SJSA1 (cell line): ENCODE data around the gene CCDC186. TPM values are rescaled to one million over a fixed set of nuclear protein-coding genes. Genes with fewer than 3 reads are reported as not detected.

Source experiments
- DNase-seq, 2 experiments: peaks; one replicate each; pipeline ENCODE4 v3.0.0-alpha.2; 2015 to 2020; ENCODE audit warnings: low spot score in 2 of 2, low read depth in 1 of 2
- H3K27ac ChIP-seq: fragments of 250-450 bp; sonication (Bioruptor Pico); 2 replicates; pipeline ENCODE4 v1.5.1; 2020; ENCODE audit warnings: mild to moderate bottlenecking, moderate library complexity
- H3K27me3 ChIP-seq: fragments of 250-450 bp; sonication (Bioruptor Pico); replicated peaks from 2 replicates; pipeline ENCODE4 v1.5.1; 2020; ENCODE audit warnings: mild to moderate bottlenecking, moderate library complexity
- H3K36me3 ChIP-seq: fragments of 250-450 bp; sonication (Bioruptor Pico); 2 replicates; pipeline ENCODE4 v1.5.1; 2020; ENCODE audit warnings: mild to moderate bottlenecking
- H3K4me1 ChIP-seq: fragments of 250-450 bp; sonication (Bioruptor Pico); replicated peaks from 2 replicates; pipeline ENCODE4 v1.6.1; 2021; ENCODE audit warnings: mild to moderate bottlenecking
- H3K4me3 ChIP-seq: fragments of 250-450 bp; sonication (Bioruptor Pico); 2 replicates; pipeline ENCODE4 v1.5.1; 2020; ENCODE audit warnings: mild to moderate bottlenecking
- H3K9me3 ChIP-seq: fragments of 250-450 bp; sonication (Bioruptor Pico); replicated peaks from 2 replicates; pipeline ENCODE4 v1.5.1; 2020; ENCODE audit warnings: mild to moderate bottlenecking
- total RNA-seq: library from RNA; depleted of rRNA; stranded (reverse); fragments of >200 nt; shearing (Covaris generic); gene quantifications from 2 replicates; pipeline ENCODE4 v1.2.3, GENCODE V29; 2014; rRNA removed

The CCDC186 gene
- total RNA-seq, 1 experiment from 2014 or later = 7.7 TPM

GRCh38 chr10:114084215-114084614, 89.8 kb downstream of the CCDC186 start:
- H3K4me3 ChIP-seq = no peak overlapping the region
- no peak for DNase-seq
- H3K27ac ChIP-seq = no peak overlapping the region

DNA sequence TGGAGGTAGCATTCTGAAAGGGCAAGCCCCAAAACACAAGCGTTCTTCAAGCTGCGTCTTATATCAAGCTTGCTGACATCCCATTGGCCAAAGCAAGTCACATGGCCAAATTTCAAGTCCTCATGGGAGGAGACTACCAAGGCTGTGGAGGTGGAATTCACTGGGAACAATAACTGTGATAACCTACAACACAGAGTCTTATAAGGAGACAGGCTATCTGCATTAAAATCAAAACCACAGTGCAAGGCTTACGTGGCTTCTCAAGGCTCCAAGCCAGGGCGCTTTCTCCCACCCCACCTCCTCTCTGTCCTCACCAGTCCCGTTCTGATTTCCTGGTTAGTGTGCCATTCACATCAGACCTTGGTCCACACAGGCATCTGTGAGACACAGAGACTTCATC, 91.0 kb downstream of the CCDC186 start:
- no peaks in the 10 kb centered on the region for H3K4me1 ChIP-seq
- no peak overlapping the region for H3K27ac ChIP-seq
- no peak overlapping the region for H3K4me3 ChIP-seq
- H3K9me3 ChIP-seq = no peaks in the 10 kb centered on the region
- DNase-seq = no peak
- H3K27me3 ChIP-seq = no peaks in the 10 kb centered on the region
- no peaks in the 10 kb centered on the region for H3K36me3 ChIP-seq

More at GRCh38 chr10:114084215-114084614, 89.8 kb downstream of the CCDC186 start:
- Histone ChIP-seq H3K4me1 (no peaks in the 10 kb centered on the region), H3K9me3 (no peaks in the 10 kb centered on the region), H3K36me3 (no peaks in the 10 kb centered on the region), H3K27me3 (no peaks in the 10 kb centered on the region)

- no peaks in the 10 kb centered on the region for H3K4me1 ChIP-seq
- H3K4me3 ChIP-seq = no peak overlapping the region
- no peak overlapping the region for H3K27ac ChIP-seq
- no peaks in the 10 kb centered on the region for H3K9me3 ChIP-seq
- no peaks in the 10 kb centered on the region for H3K27me3 ChIP-seq
- no peaks in the 10 kb centered on the region for H3K36me3 ChIP-seq
- DNase-seq = no peak
Measured at GRCh38 chr10:114081911-114082583, 92.0 kb downstream of the CCDC186 start.

DNA sequence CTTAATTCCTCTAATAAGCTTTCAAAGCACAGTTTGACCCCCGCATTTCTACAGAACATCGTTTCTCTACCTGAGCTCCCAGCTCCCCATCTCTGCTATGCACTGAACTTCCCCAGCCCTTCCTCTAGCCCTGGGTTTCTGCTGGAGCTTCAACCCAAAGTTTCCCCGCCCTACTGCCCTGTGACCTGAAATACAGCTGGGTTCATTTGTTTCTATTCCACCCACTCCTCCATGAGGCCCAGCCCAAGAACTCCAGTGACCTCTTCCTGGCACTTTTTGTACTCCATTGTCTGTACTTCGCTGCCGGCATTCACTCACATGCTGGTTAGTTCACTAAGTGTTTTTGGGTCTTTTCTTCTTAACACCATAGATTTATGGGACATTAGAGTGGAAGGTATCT, 94.6 kb downstream of the CCDC186 start:
- no peak for DNase-seq
- Histone ChIP-seq H3K9me3 (no peaks in the 10 kb centered on the region), H3K27me3 (no peaks in the 10 kb centered on the region), H3K4me3 (no peak overlapping the region), H3K4me1 (no peaks in the 10 kb centered on the region), H3K27ac (no peak overlapping the region), H3K36me3 (no peaks in the 10 kb centered on the region)

GRCh38 chr10:114078346-114078745, 95.7 kb downstream of the CCDC186 start:
- Histone ChIP-seq H3K4me1 (no peaks in the 10 kb centered on the region), H3K9me3 (no peaks in the 10 kb centered on the region), H3K27ac (no peak overlapping the region), H3K36me3 (no peaks in the 10 kb centered on the region), H3K27me3 (no peaks in the 10 kb centered on the region), H3K4me3 (no peak overlapping the region)
- DNase-seq = no peak

DNA sequence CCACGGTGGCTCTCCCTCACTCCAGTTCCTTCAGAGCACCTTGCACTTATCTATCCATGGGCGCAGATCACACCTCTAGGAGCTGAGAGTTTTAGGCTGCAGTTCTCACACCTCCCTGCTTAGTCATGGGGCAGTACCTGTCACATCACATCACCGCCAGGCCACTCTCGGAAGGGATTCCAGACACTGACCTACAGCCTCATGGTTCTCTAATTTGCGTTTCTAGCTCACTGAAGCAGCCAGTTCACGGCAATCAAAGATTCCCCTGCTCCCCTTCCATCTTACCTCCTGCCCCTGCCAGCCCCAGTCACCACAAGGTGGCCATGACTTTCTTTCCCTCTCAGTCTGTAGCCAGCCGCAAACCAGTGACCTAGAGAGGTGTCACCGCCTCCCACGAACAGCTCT, 96.2 kb downstream of the CCDC186 start:
- Histone ChIP-seq H3K4me1 (no peaks in the 10 kb centered on the region), H3K4me3 (no peak overlapping the region), H3K36me3 (no peaks in the 10 kb centered on the region), H3K9me3 (no peaks in the 10 kb centered on the region), H3K27ac (no peak overlapping the region), H3K27me3 (no peaks in the 10 kb centered on the region)
- DNase-seq = no peak

- Histone ChIP-seq H3K4me1 (no peaks in the 10 kb centered on the region), H3K4me3 (no peak overlapping the region), H3K9me3 (no peaks in the 10 kb centered on the region), H3K27ac (no peak overlapping the region), H3K27me3 (no peaks in the 10 kb centered on the region), H3K36me3 (no peaks in the 10 kb centered on the region)
- no peak for DNase-seq
Measured at GRCh38 chr10:114077347-114077746, 96.7 kb downstream of the CCDC186 start.

- Histone ChIP-seq H3K36me3 (no peaks in the 10 kb centered on the region), H3K27me3 (no peaks in the 10 kb centered on the region), H3K4me3 (no peak overlapping the region), H3K27ac (no peak overlapping the region), H3K9me3 (no peaks in the 10 kb centered on the region), H3K4me1 (no peaks in the 10 kb centered on the region)
- no peak for DNase-seq
Measured at GRCh38 chr10:114075093-114075492, 98.9 kb downstream of the CCDC186 start.

DNA sequence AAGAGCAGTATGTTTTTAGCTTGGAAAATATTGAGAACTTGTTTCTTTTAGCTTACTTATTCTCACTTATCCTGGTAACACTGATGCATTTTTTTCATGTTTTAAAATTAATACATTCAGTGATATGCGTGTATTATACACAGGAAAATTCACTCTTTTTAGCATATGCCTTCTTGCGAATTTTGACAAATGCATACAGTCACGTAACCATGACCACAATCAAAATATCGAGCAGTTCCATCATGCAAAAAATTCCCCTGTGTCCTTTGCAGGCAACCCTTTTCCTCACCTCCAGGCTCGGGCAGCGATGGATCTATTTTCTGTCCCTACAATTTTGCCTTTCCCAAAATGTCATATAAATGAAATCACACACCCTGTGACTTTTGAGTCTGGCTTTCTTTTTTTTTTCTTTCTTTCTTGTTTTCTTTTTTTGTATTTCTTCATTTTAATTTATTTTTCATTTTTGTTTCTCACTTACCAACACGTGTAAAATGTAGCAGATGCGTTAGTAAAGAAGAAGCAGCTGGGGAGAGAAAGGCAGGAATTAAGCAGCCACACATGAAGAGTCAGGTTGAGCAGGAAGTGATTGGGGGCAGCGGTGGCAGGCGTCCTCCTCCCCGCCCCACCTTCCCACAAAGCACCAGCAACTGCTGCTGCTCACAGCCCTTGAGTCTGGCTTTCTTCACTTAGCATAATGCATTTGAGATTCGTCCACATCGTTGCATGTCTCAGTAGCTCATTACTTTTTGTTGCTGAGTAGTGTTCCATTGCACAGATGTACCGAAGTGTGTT, 100.4 kb downstream of the CCDC186 start:
- Histone ChIP-seq H3K27ac (no peak overlapping the region), H3K27me3 (no peaks in the 10 kb centered on the region), H3K9me3 (no peaks in the 10 kb centered on the region), H3K36me3 (no peaks in the 10 kb centered on the region), H3K4me1 (no peaks in the 10 kb centered on the region), H3K4me3 (no peak overlapping the region)
- DNase-seq = no peak

DNA sequence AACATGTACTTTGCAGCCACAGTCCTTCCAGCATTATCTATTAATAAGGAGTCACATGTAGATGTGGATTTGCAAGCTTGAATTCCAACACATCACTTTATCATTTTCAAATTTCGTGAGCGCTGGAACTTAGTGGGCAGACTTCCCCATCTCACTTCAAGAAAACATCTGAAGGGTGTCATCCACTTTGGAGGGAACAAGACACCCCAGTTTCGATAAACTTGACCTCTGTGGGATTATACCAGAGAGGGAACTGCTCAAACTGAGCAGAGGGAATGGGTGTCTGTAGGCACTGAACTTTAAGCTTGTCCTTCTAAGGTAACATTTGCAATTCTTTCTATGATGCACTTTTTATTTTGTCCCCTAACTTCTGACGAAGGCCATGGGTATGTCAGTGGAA, 102.8 kb downstream of the CCDC186 start:
- no peak for DNase-seq
- Histone ChIP-seq H3K4me3 (no peak overlapping the region), H3K9me3 (no peaks in the 10 kb centered on the region), H3K36me3 (no peaks in the 10 kb centered on the region), H3K27ac (no peak overlapping the region), H3K4me1 (no peaks in the 10 kb centered on the region), H3K27me3 (no peaks in the 10 kb centered on the region)

Other genes with a start within 250 kb of the CCDC186 start
- gene ADRB1, start 130.3 kb downstream of the CCDC186 start, total RNA-seq = 1.3 and 1.4 TPM in 2 replicates
- not detected in 2 replicates for gene TDRD1, start 5.2 kb upstream of the CCDC186 start, total RNA-seq
- not detected in 2 replicates for gene VWA2, start 65.1 kb upstream of the CCDC186 start, total RNA-seq
- 1.3 and 2.1 TPM in 2 replicates for gene AFAP1L2, start 230.3 kb upstream of the CCDC186 start, total RNA-seq